Suprapubic skin (tissue), 4 donors: ENCODE results near the gene ADAT3. TPM values are rescaled to one million over a fixed set of nuclear protein-coding genes. Genes with fewer than 3 reads are reported as not detected.
A peak's percentile ranks its signal among the peaks of the same experiment; 100 is the strongest.

Experiments
- DNase-seq, 2 donors: peaks; one replicate each; pipeline ENCODE4 v3.0.0-alpha.2; 2019; ENCODE audit warnings: low spot score in 2 of 2
- H3K27ac ChIP-seq: fragments of 200-600 bp; sonication (generic); one replicate; pipeline ENCODE4 v1.5.1; 2019
- H3K27me3 ChIP-seq: fragments of 200-600 bp; sonication (generic); one replicate; pipeline ENCODE4 v1.5.1; 2019
- H3K36me3 ChIP-seq: fragments of 200-600 bp; sonication (generic); one replicate; pipeline ENCODE4 v1.5.1; 2019
- H3K4me1 ChIP-seq: fragments of 200-600 bp; sonication (generic); one replicate; pipeline ENCODE4 v1.5.1; 2019
- H3K4me3 ChIP-seq: fragments of 200-600 bp; sonication (generic); one replicate; pipeline ENCODE4 v1.5.1; 2019; ENCODE audit warnings: mild to moderate bottlenecking
- H3K9me3 ChIP-seq: fragments of 200-600 bp; sonication (generic); one replicate; pipeline ENCODE4 v1.5.1; 2019
- EP300 ChIP-seq: sonication (generic); formaldehyde crosslinking; IDR thresholded peaks from one replicate; pipeline ENCODE4 v1.6.1; 2017; ENCODE audit warnings: antibody characterized with exemption
- POLR2A ChIP-seq, 2 donors: fragments of 450-650 bp; IDR thresholded peaks; one replicate each; pipeline ENCODE4 v1.6.1; 2017; ENCODE audit warnings: antibody characterized with exemption in 2 of 2, mild to moderate bottlenecking in 2 of 2, moderate library complexity in 2 of 2
- POLR2AphosphoS5 ChIP-seq, 3 donors: sonication (generic); formaldehyde crosslinking; IDR thresholded peaks; one replicate each; pipeline ENCODE4 v1.6.1; 2017; ENCODE audit warnings: antibody characterized with exemption in 3 of 3
- WGBS: methylation state at CpG from one replicate; pipeline ENCODE4 v1.1.5; 2018; 5-methylcytosine and 5-hydroxymethylcytosine counted together
- total RNA-seq, 4 donors: library from RNA; depleted of rRNA; stranded (reverse); fragments of >200 nt; gene quantifications; one replicate each; pipeline ENCODE4 v1.1.0, GENCODE V29; 2016
- TF ChIP-seq, protein P1 (sequence below), 2 donors: fragments of 200-600 bp in 1 of 2; fragments of 450-650 bp in 1 of 2; sonication (generic) in 1 of 2; IDR thresholded peaks; one replicate each; pipeline ENCODE4 v1.5.1; 2016 to 2019; ENCODE audit warnings: antibody characterized with exemption in 2 of 2, mild to moderate bottlenecking in 1 of 2, moderate library complexity in 1 of 2

Gene ADAT3
- total RNA-seq, 4 donors from 2014 or later, result 13.4 to 26.7 (median 22.3) TPM

DNA sequence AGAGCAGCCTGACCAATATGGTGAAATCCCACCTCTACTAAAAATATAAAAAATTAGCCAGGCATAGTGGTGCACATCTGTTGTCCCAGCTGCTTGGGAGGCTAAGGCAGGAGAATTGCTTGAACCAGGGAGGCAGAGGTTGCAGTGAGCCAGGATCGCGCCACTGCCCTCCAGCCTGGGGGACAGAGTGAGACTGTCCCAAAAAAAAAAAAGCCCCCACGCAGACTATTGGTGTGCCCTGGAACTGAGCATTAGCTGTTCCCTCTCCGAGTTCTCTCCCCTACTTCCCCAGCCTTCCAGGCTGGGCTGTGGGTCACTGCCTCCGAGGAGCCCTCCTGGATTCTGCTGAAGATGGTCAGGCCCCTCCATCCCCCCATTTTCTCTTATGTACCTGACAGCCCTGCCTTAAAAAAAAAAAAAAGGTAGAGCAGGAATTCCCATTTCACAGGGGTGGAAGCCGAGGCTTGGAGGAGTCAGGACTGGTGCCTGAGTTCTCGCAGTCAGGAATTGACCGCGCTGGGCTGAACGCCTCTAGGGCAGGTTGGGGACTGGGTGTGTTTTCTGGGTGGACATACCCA is 1.9 kb downstream of the ADAT3 start:
- no peak overlapping the region for H3K4me3 ChIP-seq
- peaks cover 3% of the 10 kb centered on the region for H3K36me3 ChIP-seq
- no peak for DNase-seq
- TF ChIP-seq, protein P1, sequence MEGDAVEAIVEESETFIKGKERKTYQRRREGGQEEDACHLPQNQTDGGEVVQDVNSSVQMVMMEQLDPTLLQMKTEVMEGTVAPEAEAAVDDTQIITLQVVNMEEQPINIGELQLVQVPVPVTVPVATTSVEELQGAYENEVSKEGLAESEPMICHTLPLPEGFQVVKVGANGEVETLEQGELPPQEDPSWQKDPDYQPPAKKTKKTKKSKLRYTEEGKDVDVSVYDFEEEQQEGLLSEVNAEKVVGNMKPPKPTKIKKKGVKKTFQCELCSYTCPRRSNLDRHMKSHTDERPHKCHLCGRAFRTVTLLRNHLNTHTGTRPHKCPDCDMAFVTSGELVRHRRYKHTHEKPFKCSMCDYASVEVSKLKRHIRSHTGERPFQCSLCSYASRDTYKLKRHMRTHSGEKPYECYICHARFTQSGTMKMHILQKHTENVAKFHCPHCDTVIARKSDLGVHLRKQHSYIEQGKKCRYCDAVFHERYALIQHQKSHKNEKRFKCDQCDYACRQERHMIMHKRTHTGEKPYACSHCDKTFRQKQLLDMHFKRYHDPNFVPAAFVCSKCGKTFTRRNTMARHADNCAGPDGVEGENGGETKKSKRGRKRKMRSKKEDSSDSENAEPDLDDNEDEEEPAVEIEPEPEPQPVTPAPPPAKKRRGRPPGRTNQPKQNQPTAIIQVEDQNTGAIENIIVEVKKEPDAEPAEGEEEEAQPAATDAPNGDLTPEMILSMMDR (IDR thresholded peaks at IDR 0.05), result no peak
- TF ChIP-seq POLR2AphosphoS5 (IDR thresholded peaks at IDR 0.05) (no peak), EP300 (no peak), POLR2A (IDR thresholded peaks at IDR 0.05) (no peak)
- no peaks in the 10 kb centered on the region for H3K9me3 ChIP-seq
- peaks cover 58% of the 10 kb centered on the region for H3K4me1 ChIP-seq
- no peaks in the 10 kb centered on the region for H3K27me3 ChIP-seq
- WGBS, result 75% methylated on average over 10 of the region's 10 CpGs
- H3K27ac ChIP-seq, result peak overlapping the region; percentile 90

DNA sequence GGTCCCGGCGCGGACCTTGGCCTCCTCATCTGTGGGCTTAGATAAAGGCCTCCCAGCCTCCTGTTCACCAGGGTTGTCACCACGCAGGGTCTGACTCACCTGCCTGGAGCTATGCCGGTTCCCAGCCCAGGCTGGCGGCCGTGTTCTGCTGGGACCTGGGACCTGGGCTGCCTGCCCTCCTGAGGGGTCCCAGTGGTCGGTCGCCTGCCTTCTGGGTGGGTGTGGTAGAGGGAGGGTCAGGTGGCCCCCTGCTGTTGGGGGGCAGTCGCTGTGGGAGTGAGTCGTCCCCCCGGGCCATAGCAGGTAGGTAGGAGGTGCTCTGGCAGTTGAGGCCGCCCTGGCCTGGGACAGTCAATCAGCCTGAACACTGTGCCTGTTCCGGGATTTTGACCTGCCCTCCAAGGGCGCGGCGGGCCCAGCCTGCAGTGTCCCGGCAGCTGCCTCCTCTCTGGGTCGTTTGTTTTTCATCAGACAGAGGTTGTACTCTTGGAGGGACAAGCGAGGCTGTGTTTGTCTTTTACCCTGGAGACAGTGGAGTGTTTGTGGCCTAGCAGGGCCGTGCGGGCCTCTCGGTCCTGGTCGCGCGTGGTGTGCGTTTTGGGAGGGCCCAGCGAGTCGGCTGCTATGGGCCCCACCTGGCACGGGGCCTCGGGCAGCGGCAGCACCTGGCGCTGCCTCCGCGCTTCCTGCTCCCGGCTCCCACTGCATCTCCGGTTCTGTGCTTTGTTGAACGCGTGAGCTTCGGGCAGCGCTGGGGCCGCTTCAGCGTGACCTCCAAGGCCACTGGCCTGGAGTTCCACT is 2.6 kb downstream of the ADAT3 start:
- peaks cover 65% of the 10 kb centered on the region for H3K4me1 ChIP-seq
- peak overlapping the region; percentile 36 for H3K4me3 ChIP-seq
- H3K36me3 ChIP-seq, result peaks cover 10% of the 10 kb centered on the region
- 45% methylated on average over 22 of the region's 43 CpGs for WGBS
- H3K9me3 ChIP-seq, result no peaks in the 10 kb centered on the region
- TF ChIP-seq POLR2A (IDR thresholded peaks at IDR 0.05), result no peak
- peak overlapping the region; percentile 90 for H3K27ac ChIP-seq
- DNase-seq, result no peak
- no peaks in the 10 kb centered on the region for H3K27me3 ChIP-seq

DNA sequence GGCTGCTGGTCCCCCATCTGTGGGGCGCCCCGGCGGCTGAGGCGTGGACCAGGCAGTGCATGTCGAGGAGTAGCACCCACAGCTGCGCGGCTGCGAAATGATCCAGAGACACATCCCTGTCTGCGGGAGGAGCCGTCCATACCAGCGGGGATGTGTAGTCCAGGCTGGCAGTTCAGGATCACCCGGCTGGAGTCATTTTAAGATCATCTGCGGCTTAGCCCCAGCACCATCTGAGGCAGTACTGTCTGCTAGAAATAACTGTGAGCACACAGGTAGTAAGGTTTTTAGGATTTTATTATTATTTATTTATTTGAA is 3.1 kb downstream of the ADAT3 start:
- H3K27me3 ChIP-seq, result no peaks in the 10 kb centered on the region

DNA sequence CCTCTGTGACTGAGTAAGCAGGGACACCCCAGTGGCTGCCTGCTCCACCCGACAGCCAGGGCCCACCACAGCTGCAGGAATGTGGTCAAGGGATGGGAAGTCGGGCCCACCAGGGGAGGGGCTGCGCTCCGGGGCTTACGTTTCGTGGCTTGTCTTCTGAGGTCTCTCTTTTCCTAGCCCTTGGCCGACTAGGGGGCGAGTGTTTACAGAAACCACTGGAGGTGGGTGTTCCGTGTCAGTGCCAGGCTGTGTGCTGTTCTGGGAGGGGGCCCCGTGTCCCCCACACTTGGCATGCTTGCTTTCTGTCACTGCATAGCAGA is 4.5 kb downstream of the ADAT3 start:
- Histone ChIP-seq H3K27me3 (no peaks in the 10 kb centered on the region), H3K4me1 (peaks cover 75% of the 10 kb centered on the region), H3K4me3 (no peak overlapping the region), H3K9me3 (no peaks in the 10 kb centered on the region), H3K36me3 (peaks cover 19% of the 10 kb centered on the region), H3K27ac (peak overlapping the region; percentile 68)
- TF ChIP-seq POLR2AphosphoS5 (IDR thresholded peaks at IDR 0.05) (no peak), EP300 (no peak), POLR2A (IDR thresholded peaks at IDR 0.05) (no peak)
- TF ChIP-seq, protein P1 (IDR thresholded peaks at IDR 0.05), result no peak
- WGBS, result 54% methylated on average over 3 of the region's 10 CpGs
- DNase-seq, result no peak

More for the DNA sequence above, 3.1 kb downstream of the ADAT3 start:
- Histone ChIP-seq H3K4me1 (peaks cover 71% of the 10 kb centered on the region), H3K36me3 (peaks cover 15% of the 10 kb centered on the region), H3K27ac (peak overlapping the region; percentile 90), H3K4me3 (peak overlapping the region; percentile 36), H3K9me3 (no peaks in the 10 kb centered on the region)
- no peak for DNase-seq
- no peak for TF ChIP-seq POLR2AphosphoS5 (IDR thresholded peaks at IDR 0.05)
- no peak for TF ChIP-seq EP300
- TF ChIP-seq, protein P1 (IDR thresholded peaks at IDR 0.05), result no peak
- no peak for TF ChIP-seq POLR2A (IDR thresholded peaks at IDR 0.05)
- 68% methylated on average over 13 of the region's 13 CpGs for WGBS

DNA sequence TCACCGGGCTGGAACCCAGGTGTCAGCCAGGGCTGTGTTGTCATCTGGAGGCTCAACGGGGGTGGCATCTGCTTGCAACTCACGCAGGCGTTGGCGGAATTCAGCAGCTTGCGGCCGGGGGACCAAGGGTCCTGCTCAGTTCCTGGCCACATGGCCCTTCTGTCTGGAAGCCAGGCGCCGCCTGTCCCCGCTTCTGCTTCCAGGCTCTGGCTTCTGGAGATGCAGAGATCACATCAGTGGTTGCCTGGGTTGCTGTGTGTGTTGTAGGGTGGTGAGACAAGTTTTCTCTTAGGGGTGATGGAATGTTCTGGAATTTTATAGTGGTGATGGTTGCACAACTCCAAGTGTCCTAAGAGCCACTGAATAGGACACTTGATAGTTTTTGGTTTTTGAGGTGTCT is 5.0 kb downstream of the ADAT3 start:
- Histone ChIP-seq H3K27ac (peak overlapping the region; percentile 68), H3K4me1 (peaks cover 76% of the 10 kb centered on the region), H3K27me3 (no peaks in the 10 kb centered on the region), H3K36me3 (peaks cover 23% of the 10 kb centered on the region), H3K4me3 (no peak overlapping the region), H3K9me3 (no peaks in the 10 kb centered on the region)
- no peak for TF ChIP-seq POLR2AphosphoS5 (IDR thresholded peaks at IDR 0.05)
- no peak for TF ChIP-seq POLR2A (IDR thresholded peaks at IDR 0.05)
- TF ChIP-seq EP300, result no peak
- TF ChIP-seq, protein P1 (IDR thresholded peaks at IDR 0.05), result no peak
- no peak for DNase-seq
- WGBS, result 43% methylated on average over 8 of the region's 10 CpGs
